IMR-90 (cell line): ENCODE results near the gene CUBN. TPM values are rescaled to one million over a fixed set of nuclear protein-coding genes. Genes with fewer than 3 reads are reported as not detected.

Experiments
- ATAC-seq: fragments of 200-7000 bp; cut with Tn5 transposase; 2 replicates; pipeline ENCODE4 v1.9.1; 2020; ENCODE audit warnings: low read depth, mild to moderate bottlenecking, moderate library complexity
- BruUV-seq: library from RNA; stranded (reverse); fragments of 400-500 nt; replicated peaks from 2 replicates; lab custom pipeline; 2021; lab: Mats Ljungman, UMichigan
- CTCF ChIA-PET: fragments of 300-600 bp; formaldehyde crosslinking; extraction: SDS; loops from one replicate; lab custom pipeline; 2021; ENCODE audit warnings: antibody characterized with exemption; lab: Yijun Ruan, JAX
- POLR2A ChIA-PET: fragments of 300-600 bp; sonication (Branson Sonifier 250); formaldehyde crosslinking; loops from one replicate; lab custom pipeline; 2022; ENCODE audit warnings: antibody characterized with exemption; ENCODE audit not compliant: unreplicated experiment; lab: Charles Lee
- DNase-seq: peaks from one replicate; pipeline ENCODE4 v3.0.0; 2013
- H2AFZ ChIP-seq: replicated peaks from 2 replicates; pipeline ENCODE3; 2013; ENCODE audit warnings: low read length, mild to moderate bottlenecking; ENCODE audit not compliant: poor library complexity
- H2AK5ac ChIP-seq: 2 replicates; pipeline ENCODE4 v1.6.1; 2013; ENCODE audit warnings: low read depth, low read length, inconsistent platforms
- H2AK9ac ChIP-seq: replicated peaks from 2 replicates; pipeline ENCODE3; 2013; ENCODE audit warnings: mild to moderate bottlenecking, low read depth, low read length, moderate library complexity; ENCODE audit not compliant: poor library complexity
- H2BK120ac ChIP-seq: 2 replicates; pipeline ENCODE4 v1.6.1; 2013; ENCODE audit warnings: low read depth, low read length, inconsistent platforms
- H2BK15ac ChIP-seq: 3 replicates; pipeline ENCODE4 v1.6.1; 2013; ENCODE audit warnings: low read depth, low read length, inconsistent platforms
- H2BK20ac ChIP-seq: 2 replicates; pipeline ENCODE4 v1.6.1; 2013; ENCODE audit warnings: low read depth, mild to moderate bottlenecking, inconsistent platforms, low read length, moderate library complexity
- H2BK5ac ChIP-seq: 2 replicates; pipeline ENCODE4 v1.6.1; 2013; ENCODE audit warnings: mild to moderate bottlenecking, low read depth, low read length, inconsistent platforms; ENCODE audit not compliant: poor library complexity, severe bottlenecking
- H3K14ac ChIP-seq: replicated peaks from 2 replicates; pipeline ENCODE4 v1.6.1; 2013; ENCODE audit warnings: low read depth, low read length, inconsistent platforms
- H3K18ac ChIP-seq: 2 replicates; pipeline ENCODE4 v1.6.1; 2013; ENCODE audit warnings: low read depth, low read length, control low read depth
- H3K23ac ChIP-seq: 2 replicates; pipeline ENCODE4 v1.6.1; 2013; ENCODE audit warnings: low read depth, low read length, inconsistent platforms
- H3K27ac ChIP-seq: 2 replicates; pipeline ENCODE4 v1.5.1; 2013; ENCODE audit warnings: mild to moderate bottlenecking, control low read depth, low read length; ENCODE audit not compliant: insufficient read depth
- H3K27me3 ChIP-seq: 2 replicates; pipeline ENCODE4 v1.6.1; 2013; ENCODE audit warnings: low read length; ENCODE audit not compliant: control insufficient read depth, insufficient read depth
- H3K36me3 ChIP-seq: 2 replicates; pipeline ENCODE4 v1.6.1; 2013; ENCODE audit warnings: low read length, mixed read lengths; ENCODE audit not compliant: control insufficient read depth, insufficient read depth
- H3K4ac ChIP-seq: 2 replicates; pipeline ENCODE4 v1.6.1; 2013; ENCODE audit warnings: low read depth, low read length, inconsistent platforms
- H3K4me1 ChIP-seq: 2 replicates; pipeline ENCODE4 v1.6.1; 2013; ENCODE audit warnings: low read length, mixed read lengths; ENCODE audit not compliant: control insufficient read depth, insufficient read depth
- H3K4me2 ChIP-seq: 2 replicates; pipeline ENCODE4 v1.6.1; 2013; ENCODE audit warnings: low read depth, mild to moderate bottlenecking, control low read depth, low read length, moderate library complexity
- H3K4me3 ChIP-seq: 2 replicates; pipeline ENCODE4 v1.5.1; 2013; ENCODE audit warnings: low read depth, mild to moderate bottlenecking, control low read depth, low read length, moderate library complexity; ENCODE audit not compliant: insufficient read depth
- H3K56ac ChIP-seq: 2 replicates; pipeline ENCODE4 v1.6.1; 2013; ENCODE audit warnings: low read length, inconsistent platforms; ENCODE audit not compliant: insufficient read depth; ENCODE audit errors: extremely low read depth
- H3K79me1 ChIP-seq, 2 experiments: 2 replicates each; pipeline ENCODE4 v1.6.1; 2013; ENCODE audit warnings: low read length in 2 of 2, inconsistent platforms in 1 of 2, low read depth in 1 of 2
- H3K9ac ChIP-seq: 2 replicates; pipeline ENCODE4 v1.6.1; 2013; ENCODE audit warnings: low read depth, low read length, control low read depth
- H3K9me1 ChIP-seq: 2 replicates; pipeline ENCODE4 v1.6.1; 2013; ENCODE audit warnings: low read length, inconsistent platforms; ENCODE audit not compliant: insufficient read depth
- H3K9me3 ChIP-seq: 2 replicates; pipeline ENCODE4 v1.6.1; 2013; ENCODE audit warnings: low read length; ENCODE audit not compliant: control insufficient read depth, insufficient read depth
- H4K20me1 ChIP-seq: 2 replicates; pipeline ENCODE4 v1.6.1; 2013; ENCODE audit warnings: low read length, inconsistent platforms; ENCODE audit not compliant: insufficient read depth
- H4K5ac ChIP-seq: 2 replicates; pipeline ENCODE4 v1.6.1; 2013; ENCODE audit warnings: mild to moderate bottlenecking, low read depth, low read length, control low read depth
- H4K8ac ChIP-seq, 2 experiments: 2 replicates each; pipeline ENCODE4 v1.6.1; 2013; ENCODE audit warnings: low read depth in 2 of 2, low read length in 2 of 2, control low read depth in 1 of 2, inconsistent platforms in 1 of 2
- H4K91ac ChIP-seq: 2 replicates; pipeline ENCODE4 v1.6.1; 2013; ENCODE audit warnings: low read depth, low read length, inconsistent platforms; ENCODE audit not compliant: insufficient read depth
- BHLHE40 ChIP-seq: fragments of 150-350 bp; IDR thresholded peaks from 2 replicates; pipeline ENCODE4 v1.6.1; 2016; ENCODE audit warnings: mild to moderate bottlenecking, low read depth, low read length
- CEBPB ChIP-seq: IDR thresholded peaks from 2 replicates; pipeline ENCODE4 v1.6.1; 2012; ENCODE audit warnings: low read depth, low read length, improper control_type of control experiment
- CHD1 ChIP-seq: IDR thresholded peaks from 2 replicates; pipeline ENCODE4 v1.6.1; 2012; ENCODE audit warnings: low read depth, low read length, improper control_type of control experiment
- ELK1 ChIP-seq: fragments of 150-350 bp; IDR thresholded peaks from 2 replicates; pipeline ENCODE4 v1.6.1; 2016; ENCODE audit warnings: low read depth, mild to moderate bottlenecking, low read length, moderate library complexity, borderline replicate concordance
- FOS ChIP-seq: fragments of 150-350 bp; IDR thresholded peaks from 2 replicates; pipeline ENCODE4 v1.6.1; 2016; ENCODE audit warnings: low read depth, low read length
- MAZ ChIP-seq: IDR thresholded peaks from 2 replicates; pipeline ENCODE4 v1.6.1; 2012; ENCODE audit warnings: low read depth, mild to moderate bottlenecking, low read length, improper control_type of control experiment, moderate library complexity, borderline replicate concordance
- MXI1 ChIP-seq: IDR thresholded peaks from 2 replicates; pipeline ENCODE4 v1.6.1; 2012; ENCODE audit warnings: low read depth, mild to moderate bottlenecking, low read length, moderate library complexity, borderline replicate concordance
- NFE2L2 ChIP-seq: fragments of 150-350 bp; IDR thresholded peaks from 2 replicates; pipeline ENCODE4 v1.6.1; 2016; ENCODE audit warnings: low read depth, mild to moderate bottlenecking, low read length
- POLR2A ChIP-seq: IDR thresholded peaks from 2 replicates; pipeline ENCODE4 v1.6.1; 2012; ENCODE audit warnings: mild to moderate bottlenecking, low read depth, low read length
- RAD21 ChIP-seq: IDR thresholded peaks from 2 replicates; pipeline ENCODE4 v1.6.1; 2012; ENCODE audit warnings: low read length, improper control_type of control experiment
- RCOR1 ChIP-seq: IDR thresholded peaks from 2 replicates; pipeline ENCODE4 v1.6.1; 2012; ENCODE audit warnings: mild to moderate bottlenecking, low read length, improper control_type of control experiment; ENCODE audit not compliant: insufficient replicate concordance
- RFX5 ChIP-seq: IDR thresholded peaks from 2 replicates; pipeline ENCODE4 v1.8.0; 2012; ENCODE audit warnings: low read depth, mild to moderate bottlenecking, low read length, moderate library complexity
- SMC3 ChIP-seq: fragments of 150-350 bp; IDR thresholded peaks from 2 replicates; pipeline ENCODE4 v1.6.1; 2016; ENCODE audit warnings: low read depth, mild to moderate bottlenecking, antibody characterized with exemption, low read length, moderate library complexity
- WGBS, 2 experiments: methylation state at CpG; one replicate each; pipeline versions ENCODE4 v1.1.5 to v1.1.7; 2013; ENCODE audit warnings: missing lambda C conversion rate in 2 of 2; ENCODE audit not compliant: insufficient read length in 1 of 2; ENCODE audit errors: extremely low coverage in 2 of 2; 5-methylcytosine and 5-hydroxymethylcytosine counted together
- dilution Hi-C: fragments of 300-500 bp; cut with HindIII; formaldehyde crosslinking; loops from one replicate; pipeline ENCODE4 v1.14.3; 2018; ENCODE audit warnings: low sequenced_read_pairs; ENCODE audit not compliant: unreplicated experiment
- in situ Hi-C: fragments of 300-500 bp; cut with MboI; formaldehyde crosslinking; loops from 3 replicates; pipeline ENCODE4 v1.14.3; 2019; ENCODE audit warnings: low sequenced_read_pairs, inconsistent platforms, mixed read lengths
- intact Hi-C: fragments of 100-400 bp; cut with micrococcal nuclease; formaldehyde crosslinking; loops from 2 replicates; pipeline ENCODE4 v1.10.0; 2022
- polyA plus RNA-seq, 3 experiments: library from polyadenylated mRNA; depleted of rRNA; stranded (reverse); fragments of >200 nt; gene quantifications; 2 replicates each; pipeline ENCODE4 v1.2.3, GENCODE V29; 2012; ENCODE audit warnings: low replicate concordance in 1 of 3
- total RNA-seq: library from RNA; depleted of rRNA; stranded (reverse); fragments of >200 nt; gene quantifications from 2 replicates; pipeline ENCODE4 v1.2.3, GENCODE V29; 2012
- TF ChIP-seq, protein P1 (sequence below): fragments of 150-350 bp; IDR thresholded peaks from 2 replicates; pipeline ENCODE4 v1.6.1; 2017; ENCODE audit warnings: mild to moderate bottlenecking, antibody characterized with exemption, low read length, low read depth
- TF ChIP-seq, protein P2 (sequence below): conservative IDR thresholded peaks from 2 replicates; pipeline ENCODE4 v1.5.1; 2012; ENCODE audit warnings: mild to moderate bottlenecking, low read depth, low read length, improper control_type of control experiment

The CUBN gene
- total and polyA plus RNA-seq, 2 of the 4 experiments (the other 2 are of a cell fraction) = 0.19 to 0.54 TPM

GRCh38 chr10:17157024-17157423 is 27.4 kb upstream of the CUBN start:
- no peak overlapping the region for H3K14ac ChIP-seq
- H4K91ac ChIP-seq = no peak overlapping the region
- H3K9me1 ChIP-seq = 0 out of 2 replicates have a peak, but pooled peaks cover 3% of the 10 kb centered on the region
- no peaks in the 10 kb centered on the region for H3K27me3 ChIP-seq
- no peak for TF ChIP-seq SMC3
- no peak for TF ChIP-seq MXI1
- TF ChIP-seq MAZ = no peak
- no peak for TF ChIP-seq RCOR1
- TF ChIP-seq, protein P1, sequence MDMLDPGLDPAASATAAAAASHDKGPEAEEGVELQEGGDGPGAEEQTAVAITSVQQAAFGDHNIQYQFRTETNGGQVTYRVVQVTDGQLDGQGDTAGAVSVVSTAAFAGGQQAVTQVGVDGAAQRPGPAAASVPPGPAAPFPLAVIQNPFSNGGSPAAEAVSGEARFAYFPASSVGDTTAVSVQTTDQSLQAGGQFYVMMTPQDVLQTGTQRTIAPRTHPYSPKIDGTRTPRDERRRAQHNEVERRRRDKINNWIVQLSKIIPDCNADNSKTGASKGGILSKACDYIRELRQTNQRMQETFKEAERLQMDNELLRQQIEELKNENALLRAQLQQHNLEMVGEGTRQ = no peak
- TF ChIP-seq, protein P2, sequence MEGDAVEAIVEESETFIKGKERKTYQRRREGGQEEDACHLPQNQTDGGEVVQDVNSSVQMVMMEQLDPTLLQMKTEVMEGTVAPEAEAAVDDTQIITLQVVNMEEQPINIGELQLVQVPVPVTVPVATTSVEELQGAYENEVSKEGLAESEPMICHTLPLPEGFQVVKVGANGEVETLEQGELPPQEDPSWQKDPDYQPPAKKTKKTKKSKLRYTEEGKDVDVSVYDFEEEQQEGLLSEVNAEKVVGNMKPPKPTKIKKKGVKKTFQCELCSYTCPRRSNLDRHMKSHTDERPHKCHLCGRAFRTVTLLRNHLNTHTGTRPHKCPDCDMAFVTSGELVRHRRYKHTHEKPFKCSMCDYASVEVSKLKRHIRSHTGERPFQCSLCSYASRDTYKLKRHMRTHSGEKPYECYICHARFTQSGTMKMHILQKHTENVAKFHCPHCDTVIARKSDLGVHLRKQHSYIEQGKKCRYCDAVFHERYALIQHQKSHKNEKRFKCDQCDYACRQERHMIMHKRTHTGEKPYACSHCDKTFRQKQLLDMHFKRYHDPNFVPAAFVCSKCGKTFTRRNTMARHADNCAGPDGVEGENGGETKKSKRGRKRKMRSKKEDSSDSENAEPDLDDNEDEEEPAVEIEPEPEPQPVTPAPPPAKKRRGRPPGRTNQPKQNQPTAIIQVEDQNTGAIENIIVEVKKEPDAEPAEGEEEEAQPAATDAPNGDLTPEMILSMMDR = no peak
- no peak for TF ChIP-seq CEBPB
- no peak for TF ChIP-seq RAD21
- TF ChIP-seq POLR2A = no peak
- no peak for TF ChIP-seq NFE2L2
- TF ChIP-seq ELK1 = no peak
- TF ChIP-seq BHLHE40 = no peak
- TF ChIP-seq FOS = no peak
- no peak for TF ChIP-seq CHD1
- TF ChIP-seq RFX5 = no peak
- in situ Hi-C loops = no loop called here
- no peaks in the 10 kb centered on the region for H3K9me3 ChIP-seq
- no peak overlapping the region for H3K56ac ChIP-seq
- no peak overlapping the region for H3K4me3 ChIP-seq
- H3K18ac ChIP-seq = no peak overlapping the region
- H2BK5ac ChIP-seq = no peak overlapping the region
- H4K8ac ChIP-seq = no peak overlapping the region
- H3K4ac ChIP-seq = no peak overlapping the region
- no peak overlapping the region for H2BK120ac ChIP-seq
- H2BK20ac ChIP-seq = no peak overlapping the region
- H2AK9ac ChIP-seq = no peak overlapping the region
- dilution Hi-C loops = no loop called here
- peaks cover 2% of the 10 kb centered on the region; the same call in 1 of the 2 replicates for H3K36me3 ChIP-seq
- no peaks in the 10 kb centered on the region for H4K20me1 ChIP-seq
- H4K5ac ChIP-seq = no peak overlapping the region
- no peaks in the 10 kb centered on the region; a peak in 1 of 4 replicates for H3K79me1 ChIP-seq
- no TSS peak for BruUV-seq
- no peak overlapping the region for H3K4me2 ChIP-seq
- H3K4me1 ChIP-seq = no peaks in the 10 kb centered on the region
- H3K27ac ChIP-seq = no peak overlapping the region
- H2AFZ ChIP-seq = no peak overlapping the region
- DNase-seq (no peak), ATAC-seq (no peak)
- H2BK15ac ChIP-seq = no peak overlapping the region
- ChIA-PET CTCF (interaction anchor here (0.6 kb wide), 1 partner anchor 19 kb away, joined by 6 read pairs; no protein-coding TSS in a partner anchor), POLR2A (no interaction called here)
- intact Hi-C loops = no loop called here
- H3K23ac ChIP-seq = no peak overlapping the region
- no CpG with 5 or more reads among the region's 2 CpGs for WGBS, 2 experiments
- H3K9ac ChIP-seq = no peak overlapping the region
- H2AK5ac ChIP-seq = no peak overlapping the region
